AG10803 (cell line): ENCODE results near the gene ROBO1.
A peak's percentile ranks its signal among the peaks of the same experiment; 100 is the strongest.
"Not testable (repeated sequence)": the region's sequence is repeated elsewhere in the genome, so short reads cannot be mapped to it uniquely, and the experiment has no call there.

Experiments used
- DNase-seq: peaks from one replicate; pipeline ENCODE4 v3.0.0; 2010; ENCODE audit warnings: low read depth
- H3K4me3 ChIP-seq: 2 replicates; pipeline ENCODE4 v1.5.1; 2011; ENCODE audit warnings: mild to moderate bottlenecking, low read length, control low read depth
- CTCF ChIP-seq: conservative IDR thresholded peaks from 2 replicates; pipeline ENCODE4 v1.5.1; 2011; ENCODE audit warnings: mild to moderate bottlenecking, low read length, control low read depth, inconsistent platforms

The ROBO1 gene

GRCh38 chr3:79200456-79200855, 567.3 kb downstream of the ROBO1 start:
- peak; percentile 34 for DNase-seq
- TF ChIP-seq CTCF, result no peak

DNA sequence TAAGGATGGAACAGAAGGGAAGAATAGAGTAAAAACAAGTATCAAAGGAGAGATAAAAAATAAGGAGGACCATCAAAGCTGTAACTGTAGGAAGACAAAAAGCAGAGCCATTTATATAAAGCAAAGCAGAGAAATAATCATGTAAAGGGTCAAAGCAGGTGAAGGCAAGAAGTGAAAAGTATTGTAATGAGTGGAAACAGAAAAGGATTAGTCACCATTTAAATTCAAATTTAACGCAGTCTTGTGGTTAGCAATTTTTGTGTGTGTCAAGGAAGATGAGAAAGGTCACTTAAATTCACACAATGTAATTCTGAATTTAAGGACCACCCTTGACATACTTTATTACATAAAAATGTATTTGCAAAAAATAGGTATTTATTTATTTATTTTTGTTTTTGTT, 567.8 kb downstream of the ROBO1 start:
- no peak overlapping the region for H3K4me3 ChIP-seq
- no peak for TF ChIP-seq CTCF
- no peak for DNase-seq

More at GRCh38 chr3:79200456-79200855, 567.3 kb downstream of the ROBO1 start:
- no peak overlapping the region for H3K4me3 ChIP-seq

DNA sequence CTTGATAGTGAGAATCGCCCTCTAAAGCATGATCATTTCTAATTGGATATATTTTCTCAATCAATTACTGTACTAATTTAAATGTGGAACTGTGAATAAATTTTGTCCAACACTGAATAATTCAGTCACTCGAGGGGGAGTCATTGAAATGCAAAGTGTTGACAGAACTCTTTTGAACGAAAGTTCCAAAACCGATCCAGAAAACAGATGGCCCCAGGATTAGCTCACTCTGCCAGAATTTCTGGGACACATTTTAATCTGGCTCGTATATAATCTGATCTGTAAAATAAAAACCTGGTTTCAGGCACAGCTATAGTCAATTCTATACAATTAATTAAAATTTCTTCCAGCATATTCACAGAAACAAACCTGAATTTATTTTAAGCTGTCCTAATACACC, 580.4 kb downstream of the ROBO1 start:
- no peak overlapping the region for H3K4me3 ChIP-seq
- TF ChIP-seq CTCF, result no peak
- DNase-seq, result no peak

DNA sequence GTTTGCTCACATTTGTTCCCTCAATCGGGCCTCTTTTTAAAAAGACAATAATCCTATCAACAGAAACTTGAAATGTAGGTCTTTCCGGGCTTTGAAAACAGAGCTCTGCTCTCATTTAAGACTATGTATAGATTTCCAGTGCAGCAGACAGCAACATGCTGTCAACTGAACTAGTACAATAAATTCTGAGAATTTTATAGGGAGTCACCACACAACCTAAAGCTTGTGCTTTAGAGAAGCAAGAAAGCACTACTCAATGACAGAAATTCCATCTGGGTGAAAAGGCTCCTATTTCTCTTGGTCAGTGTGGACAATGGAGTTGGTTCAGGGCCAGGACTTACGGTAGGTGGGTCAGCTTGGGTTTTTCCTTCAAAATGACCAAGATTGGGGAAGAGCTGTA, 583.5 kb downstream of the ROBO1 start:
- TF ChIP-seq CTCF, result no peak
- no peak for DNase-seq
- no peak overlapping the region for H3K4me3 ChIP-seq

GRCh38 chr3:79183496-79183895, 584.3 kb downstream of the ROBO1 start:
- no peak overlapping the region for H3K4me3 ChIP-seq
- TF ChIP-seq CTCF, result no peak
- DNase-seq, result no peak

DNA sequence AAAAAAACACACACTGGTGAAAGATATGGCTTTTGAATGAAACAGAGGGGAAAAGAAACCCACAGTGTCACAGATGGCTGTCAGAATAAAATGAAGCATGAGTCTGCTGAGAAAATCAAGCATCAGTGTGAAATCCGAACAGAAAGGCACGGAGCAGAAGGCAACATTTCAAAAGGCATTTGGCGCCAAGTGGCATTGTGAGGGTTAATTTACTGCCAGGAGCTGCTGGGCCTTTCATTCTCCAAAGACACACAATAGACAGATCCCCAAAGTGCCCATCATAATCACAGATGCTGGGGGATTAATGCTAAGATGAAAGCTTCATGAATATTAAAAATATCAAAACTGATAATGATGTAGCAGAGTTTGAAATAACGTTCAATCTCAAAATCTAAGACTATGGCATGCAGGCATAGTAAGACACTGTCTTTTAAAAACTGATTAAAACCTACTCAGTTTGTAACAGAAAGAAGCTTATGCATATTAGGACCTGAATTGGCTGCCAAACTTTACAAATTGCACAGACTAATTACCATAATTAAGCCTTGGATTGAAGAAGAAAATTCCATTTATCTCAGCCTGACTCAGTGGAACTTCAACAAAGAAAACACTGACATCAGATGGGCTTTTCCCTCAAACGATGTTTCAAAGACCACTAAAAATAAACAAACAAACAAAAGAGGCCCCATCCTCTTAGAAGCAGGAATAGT, 589.2 kb downstream of the ROBO1 start:
- DNase-seq, result no peak
- no peak for TF ChIP-seq CTCF
- no peak overlapping the region for H3K4me3 ChIP-seq

GRCh38 chr3:79175870-79176269, 591.9 kb downstream of the ROBO1 start:
- no peak for DNase-seq
- TF ChIP-seq CTCF, result no peak
- no peak overlapping the region for H3K4me3 ChIP-seq

DNA sequence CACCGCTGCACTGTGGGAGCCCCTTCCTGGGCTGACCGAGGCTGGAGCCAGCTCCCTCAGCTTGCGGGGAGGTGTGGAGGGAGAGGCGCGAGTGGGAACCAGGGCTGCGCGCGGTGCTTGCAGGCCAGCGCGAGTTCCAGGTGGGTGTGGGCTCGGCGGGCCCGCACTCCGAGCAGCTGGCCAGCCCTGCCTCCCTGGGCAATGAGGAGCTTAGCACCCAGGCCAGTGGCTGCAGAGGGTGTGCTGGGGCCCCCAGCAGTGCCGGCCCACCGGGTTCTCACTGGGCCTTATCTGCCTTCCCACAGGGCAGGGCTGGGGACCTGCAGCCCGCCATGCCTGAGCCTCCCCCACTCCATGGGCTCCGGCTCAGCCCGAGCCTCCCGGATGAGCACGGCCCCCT, 594.5 kb downstream of the ROBO1 start:
- not testable (repeated sequence) for DNase-seq, H3K4me3 ChIP-seq
